Measurements from ENCODE around the gene RPS6KA4. TPM values are rescaled to one million over a fixed set of nuclear protein-coding genes. Genes with fewer than 3 reads are reported as not detected.

Gene RPS6KA4
- total RNA-seq, 1 donor from 2014 or later, result 9.7 TPM

- no peak for DNase-seq
These were observed 9.1 kb downstream of the RPS6KA4 start for GRCh38 chr11:64367931-64368672.

GRCh38 chr11:64368673-64369074, 9.7 kb downstream of the RPS6KA4 start:
- DNase-seq, result no peak

- DNase-seq, result no peak
These were observed 10.8 kb downstream of the RPS6KA4 start for GRCh38 chr11:64369440-64370421.

DNA sequence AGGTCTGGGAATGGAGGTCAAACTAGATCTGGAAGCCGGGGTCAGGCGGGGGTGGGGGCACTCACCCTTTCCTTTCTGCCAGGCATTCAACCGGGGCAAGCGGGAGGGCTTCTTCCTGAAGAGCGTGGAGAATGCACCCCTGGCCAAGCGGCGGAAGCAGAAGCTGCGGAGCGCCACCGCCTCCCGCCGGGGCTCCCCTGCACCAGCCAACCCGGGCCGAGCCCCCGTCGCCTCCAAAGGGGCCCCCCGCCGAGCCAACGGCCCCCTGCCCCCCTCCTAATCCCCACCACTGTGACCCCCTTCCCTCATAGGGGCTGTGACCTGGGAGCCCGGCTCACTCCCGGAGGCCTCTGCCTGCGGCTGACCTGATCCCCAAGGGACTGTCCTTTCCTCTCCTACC, 12.2 kb downstream of the RPS6KA4 start:
- no peak for DNase-seq

DNA sequence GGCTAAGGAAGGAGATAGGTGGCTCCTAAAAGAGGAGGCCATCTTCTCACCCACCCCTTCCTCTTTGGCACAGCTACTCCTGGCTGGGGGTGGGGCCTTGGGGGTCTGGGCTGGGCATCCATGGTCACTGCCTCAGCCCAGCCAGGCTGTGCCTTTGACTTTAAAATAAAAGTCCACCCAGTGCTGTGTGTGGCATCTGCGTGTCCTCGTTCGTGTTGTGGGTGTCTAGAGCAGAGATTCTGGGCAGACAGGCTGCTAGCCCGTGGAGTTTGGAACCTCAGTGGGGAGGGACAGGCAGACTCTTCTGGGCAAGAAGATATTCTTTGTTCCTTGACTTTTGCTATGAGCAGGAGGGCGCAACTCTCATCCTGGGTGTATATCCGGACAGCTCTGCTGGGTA, 13.1 kb downstream of the RPS6KA4 start:
- no peak for DNase-seq

DNA sequence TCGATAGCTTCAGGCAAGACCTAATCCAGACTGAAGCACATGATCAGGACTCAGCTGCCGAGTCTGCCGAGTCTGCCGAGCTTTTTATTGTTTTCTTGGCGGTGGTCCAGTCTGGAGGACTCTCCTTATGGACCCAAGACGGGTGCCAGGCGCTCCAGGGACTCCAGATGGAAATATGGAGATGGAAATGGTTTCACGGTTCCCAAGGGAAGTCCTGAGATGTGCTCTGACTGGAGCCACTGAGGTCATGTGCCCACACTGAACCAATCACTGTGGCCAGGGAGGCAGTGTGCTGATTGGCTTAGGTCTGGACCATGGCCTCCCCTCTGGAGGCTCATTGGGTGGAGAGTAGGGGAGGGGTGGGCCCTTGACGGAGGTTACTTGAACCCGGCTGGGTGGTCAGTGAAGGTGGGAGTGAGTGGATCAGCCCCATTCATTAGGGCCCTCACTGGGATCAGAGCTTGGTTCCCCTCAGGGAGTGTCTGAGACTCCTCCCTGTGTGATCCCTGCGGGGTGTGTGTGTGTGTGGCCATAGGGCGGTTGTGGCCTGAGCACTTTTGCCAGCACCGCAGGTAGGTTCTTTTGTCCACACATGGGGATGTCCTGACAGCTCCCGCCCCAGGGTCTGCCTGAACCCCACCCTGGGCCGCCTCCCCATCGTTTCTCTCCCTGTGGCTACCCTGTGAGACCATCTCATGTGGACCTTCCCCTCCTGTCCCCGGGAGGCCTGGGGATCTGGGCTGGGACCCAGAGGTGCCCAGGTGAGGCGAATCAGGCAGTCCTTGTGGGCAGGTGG, 14.0 kb downstream of the RPS6KA4 start:
- DNase-seq, result no peak

DNA sequence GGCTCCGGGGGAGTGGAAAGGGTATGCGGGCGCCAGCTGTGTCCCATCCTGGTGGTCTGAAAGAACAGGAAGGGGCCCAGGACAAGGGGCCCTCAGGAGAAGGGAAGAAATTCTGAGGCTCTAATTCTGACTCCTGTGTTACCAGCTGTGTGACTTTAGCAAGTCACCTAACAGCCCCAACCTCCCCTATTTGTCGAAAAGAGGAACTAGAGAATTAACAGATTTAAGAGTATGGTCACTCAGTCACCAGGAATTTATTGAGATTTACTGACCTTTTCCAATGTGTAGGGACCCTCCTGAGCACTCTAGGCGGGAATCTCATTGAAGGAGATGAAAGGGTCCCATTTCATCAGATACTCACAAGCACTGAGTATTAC, 14.6 kb downstream of the RPS6KA4 start:
- no peak for DNase-seq

DNA sequence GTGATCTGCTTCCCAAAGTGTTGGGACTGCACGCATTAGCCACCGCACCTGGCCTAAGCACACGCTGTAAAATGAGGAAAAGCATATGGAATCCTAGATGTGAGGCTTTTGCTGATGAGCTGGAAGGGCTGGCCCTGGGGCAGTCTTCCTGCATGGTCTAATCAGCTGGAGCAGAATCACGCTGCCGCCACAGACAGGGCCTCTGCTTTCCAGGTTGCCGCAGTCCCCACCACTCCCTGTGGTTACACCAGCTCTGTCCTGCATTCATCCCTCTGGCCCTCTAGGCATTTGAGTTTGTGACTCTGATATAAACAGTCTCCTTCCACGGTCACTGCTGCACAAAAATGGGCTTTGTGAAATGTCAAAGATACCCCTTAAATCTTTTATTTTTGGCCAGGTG, 17.1 kb downstream of the RPS6KA4 start:
- DNase-seq, result no peak

DNA sequence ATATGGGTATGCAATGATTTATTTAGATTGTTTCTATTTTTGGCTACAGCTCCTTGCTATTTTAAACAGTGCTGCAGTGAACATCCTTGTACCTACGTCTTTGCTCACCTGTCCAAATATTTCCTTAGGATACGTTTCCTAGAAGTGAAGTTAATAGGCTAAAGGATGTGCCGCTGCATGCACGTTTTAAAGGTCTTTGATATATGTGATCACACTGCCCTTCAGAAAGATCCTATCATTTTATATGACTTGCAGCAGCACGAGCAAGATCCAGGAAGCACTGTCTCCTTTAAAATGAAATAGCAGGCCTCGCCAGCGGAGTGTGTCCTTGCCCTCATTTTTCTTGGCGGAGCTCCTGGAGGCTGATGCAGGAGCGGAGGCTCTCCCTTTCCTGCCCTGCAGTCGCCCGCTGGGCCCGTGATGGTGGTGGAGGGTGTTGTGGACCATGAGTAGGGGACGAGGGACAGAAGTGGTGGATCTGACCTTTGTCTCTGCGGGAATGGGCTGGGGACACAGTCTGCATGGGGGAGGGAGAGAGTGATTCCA, 19.4 kb downstream of the RPS6KA4 start:
- DNase-seq, result no peak

DNA sequence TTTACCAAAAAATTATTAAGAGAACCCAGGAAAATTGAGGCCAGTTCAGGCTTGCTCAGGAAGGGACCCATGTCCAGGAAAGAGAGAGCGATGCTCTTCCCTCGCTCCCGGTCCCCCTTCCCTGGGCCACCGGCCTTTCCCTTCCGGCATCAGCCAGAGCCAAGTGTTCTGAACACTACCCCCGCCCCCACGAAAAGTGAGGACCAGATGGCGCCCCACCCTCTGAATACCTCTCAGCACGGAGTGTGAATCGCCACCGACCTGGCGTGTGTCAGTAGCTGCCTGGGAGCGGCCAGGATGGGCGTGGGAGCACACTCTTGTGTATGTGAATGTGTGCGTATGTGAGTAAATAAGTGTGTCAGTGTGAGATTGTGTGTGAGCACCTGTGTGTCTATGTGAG, 20.2 kb downstream of the RPS6KA4 start:
- DNase-seq, result no peak

DNA sequence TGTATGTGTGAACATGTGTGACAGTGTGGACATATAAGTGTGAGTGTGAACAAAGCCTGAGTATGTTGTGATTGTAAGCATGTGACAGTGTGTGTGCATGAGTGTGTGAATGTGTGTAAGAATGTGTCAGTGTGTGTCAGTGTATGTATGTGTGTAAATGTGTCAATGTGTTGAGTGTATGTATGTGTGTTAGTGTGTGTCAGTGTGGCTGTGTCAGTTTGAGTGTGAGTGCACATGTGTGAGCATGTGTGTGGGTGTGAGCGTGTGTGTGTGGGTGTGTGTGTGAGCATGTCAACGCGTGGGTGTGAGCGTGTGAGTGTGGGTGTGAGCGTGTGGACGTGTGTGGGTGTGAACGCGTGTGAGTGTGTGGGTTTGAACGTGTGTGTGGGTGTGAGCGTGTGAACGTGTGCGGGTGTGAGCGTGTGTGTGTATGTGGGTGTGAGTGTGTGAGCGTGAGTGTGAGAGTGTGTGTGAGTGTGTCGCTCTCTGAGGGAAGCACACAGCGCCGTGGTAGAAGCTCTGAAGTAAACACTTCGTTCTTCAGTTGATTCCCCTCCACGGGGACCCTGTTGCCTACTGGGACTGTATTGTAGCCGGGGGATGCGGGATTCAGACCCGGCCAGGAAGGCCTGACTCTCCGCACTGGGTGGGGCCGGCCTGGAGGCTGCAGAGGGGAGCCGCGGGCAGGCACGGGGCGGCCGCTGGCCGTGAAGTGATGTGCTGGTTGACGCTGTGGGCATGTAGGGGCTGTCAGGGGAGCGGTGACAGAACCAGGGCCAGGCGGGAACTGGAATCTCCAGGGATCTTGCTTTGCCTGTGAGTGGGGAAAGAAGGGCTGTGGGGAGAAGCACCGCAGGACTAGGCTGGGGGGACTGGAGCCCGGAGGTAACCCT, 21.1 kb downstream of the RPS6KA4 start:
- DNase-seq, result no peak

DNA sequence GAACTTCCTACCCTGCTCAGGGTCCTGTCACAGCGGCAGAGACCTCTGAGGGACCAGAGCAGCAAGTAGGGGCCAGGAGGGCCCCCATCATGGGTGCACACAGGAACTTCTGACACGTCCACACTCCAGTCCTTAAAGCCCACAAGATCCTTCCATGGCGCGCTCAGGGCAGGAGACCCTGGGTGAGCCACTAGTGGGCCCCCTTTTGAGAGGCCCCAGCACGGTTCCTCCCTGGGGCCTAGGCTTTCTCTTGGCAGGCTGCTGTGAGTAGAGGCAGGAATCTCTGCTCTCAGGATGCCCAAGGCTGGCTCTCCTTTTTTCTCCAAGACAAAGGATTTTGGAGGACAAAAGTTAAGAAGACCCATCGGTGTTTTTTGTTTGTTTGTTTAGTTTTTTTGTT, 22.4 kb downstream of the RPS6KA4 start:
- no peak for DNase-seq

GRCh38 chr11:64382047-64382446, 23.1 kb downstream of the RPS6KA4 start:
- no peak for DNase-seq

- no peak for DNase-seq
These were observed 23.6 kb downstream of the RPS6KA4 start for GRCh38 chr11:64382586-64382985.

GRCh38 chr11:64383580-64383979, 24.6 kb downstream of the RPS6KA4 start:
- DNase-seq, result no peak

- no peak for DNase-seq
These were observed 25.2 kb downstream of the RPS6KA4 start for GRCh38 chr11:64384028-64384737.

GRCh38 chr11:64384981-64385944, 26.3 kb downstream of the RPS6KA4 start:
- no peak for DNase-seq

GRCh38 chr11:64385945-64386704, 27.2 kb downstream of the RPS6KA4 start:
- DNase-seq, result no peak

GRCh38 chr11:64387916-64388315, 29.0 kb downstream of the RPS6KA4 start:
- no peak for DNase-seq
